Smooth muscle cell (in vitro differentiated cells): ENCODE results near the gene CENPC. TPM values are rescaled to one million over a fixed set of nuclear protein-coding genes. Genes with fewer than 3 reads are reported as not detected.

ENCODE experiments used
- DNase-seq: peaks from one replicate; lab custom pipeline; 2025; ENCODE audit not compliant: unreplicated experiment; lab: John Stamatoyannopoulos, UW
- H2AFZ ChIP-seq: fragments of 200-600 bp; sonication (generic); 2 replicates; pipeline ENCODE4 v1.6.0; 2016; ENCODE audit warnings: antibody characterized with exemption, low read depth, mild to moderate bottlenecking
- H3F3A ChIP-seq: fragments of 200-600 bp; sonication (generic); 2 replicates; pipeline ENCODE4 v1.6.0; 2017; ENCODE audit warnings: antibody characterized with exemption, low read depth
- H3K27ac ChIP-seq: fragments of 200-600 bp; sonication (generic); 2 replicates; pipeline ENCODE4 v1.5.1; 2016; ENCODE audit warnings: low read depth, mild to moderate bottlenecking
- H3K27me3 ChIP-seq: fragments of 200-600 bp; sonication (generic); 2 replicates; pipeline ENCODE4 v1.6.1; 2016; ENCODE audit warnings: low read depth, mild to moderate bottlenecking
- H3K36me3 ChIP-seq: fragments of 200-600 bp; sonication (generic); 2 replicates; pipeline ENCODE4 v1.5.1; 2016; ENCODE audit warnings: low read depth
- H3K4me1 ChIP-seq: fragments of 200-600 bp; sonication (generic); 2 replicates; pipeline ENCODE4 v1.5.1; 2016; ENCODE audit warnings: low read depth
- H3K4me2 ChIP-seq: fragments of 200-600 bp; sonication (generic); 2 replicates; pipeline ENCODE4 v1.6.0; 2016; ENCODE audit warnings: mild to moderate bottlenecking
- H3K4me3 ChIP-seq: fragments of 200-600 bp; sonication (generic); 2 replicates; pipeline ENCODE4 v1.5.1; 2016; ENCODE audit warnings: mild to moderate bottlenecking
- H3K79me2 ChIP-seq: fragments of 200-600 bp; sonication (generic); 2 replicates; pipeline ENCODE4 v1.6.0; 2016; ENCODE audit warnings: low read depth, mild to moderate bottlenecking
- H3K9ac ChIP-seq: fragments of 200-600 bp; sonication (generic); 2 replicates; pipeline ENCODE4 v1.6.0; 2016; ENCODE audit warnings: low read depth
- H3K9me3 ChIP-seq: fragments of 200-600 bp; sonication (generic); replicated peaks from 2 replicates; pipeline ENCODE4 v1.5.1; 2016; ENCODE audit warnings: low read depth
- H4K20me1 ChIP-seq: fragments of 200-600 bp; sonication (generic); 2 replicates; pipeline ENCODE4 v1.6.0; 2016; ENCODE audit warnings: low read depth
- WGBS: methylation state at CpG from one replicate; pipeline ENCODE4 v1.1.7; 2016; ENCODE audit warnings: low lambda C conversion rate; 5-methylcytosine and 5-hydroxymethylcytosine counted together
- polyA plus RNA-seq: library from polyadenylated mRNA; unstranded; fragments of >200 nt; fragmentation: Nextera tagmentation; extraction: Ambion mirVana; gene quantifications from 2 replicates; pipeline ENCODE4 v1.2.1, GENCODE V29; 2016
- total RNA-seq: library from RNA; depleted of rRNA; stranded (reverse); fragments of >200 nt; gene quantifications from 2 replicates; pipeline ENCODE4 v1.2.3, GENCODE V29; 2014
- TF ChIP-seq, protein P1 (sequence below): fragments of 200-600 bp; sonication (generic); IDR thresholded peaks from 2 replicates; pipeline ENCODE4 v1.5.1; 2017; ENCODE audit warnings: borderline replicate concordance, mild to moderate bottlenecking, antibody characterized with exemption; ENCODE audit not compliant: insufficient read depth, poor library complexity, severe bottlenecking

The CENPC gene
- total and polyA plus RNA-seq, 2 experiments from 2014 or later, result 11.2 to 22.3 TPM

DNA sequence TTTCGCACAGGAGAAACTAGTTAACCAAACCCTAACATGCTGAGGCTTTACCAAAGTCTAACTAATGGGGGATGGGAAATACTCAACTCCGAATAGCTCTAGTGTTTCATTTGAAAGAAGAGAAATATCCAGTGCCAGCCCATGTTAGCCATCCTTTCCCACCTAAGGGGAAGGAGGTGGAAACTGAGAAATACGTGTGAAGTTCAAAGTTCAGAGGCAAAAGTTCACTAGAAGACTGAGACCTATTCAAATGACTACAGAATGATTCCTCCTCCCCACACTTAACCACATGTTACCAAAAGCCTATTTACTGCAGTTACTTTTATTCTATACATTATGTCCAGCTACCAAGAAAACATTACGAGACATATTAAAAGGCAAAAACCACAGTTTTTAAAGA lies 106.3 kb downstream of the CENPC start:
- WGBS, result 79% methylated on average over 4 of the region's 4 CpGs
- peaks cover 6% of the 10 kb centered on the region for H3F3A ChIP-seq
- TF ChIP-seq, protein P1, sequence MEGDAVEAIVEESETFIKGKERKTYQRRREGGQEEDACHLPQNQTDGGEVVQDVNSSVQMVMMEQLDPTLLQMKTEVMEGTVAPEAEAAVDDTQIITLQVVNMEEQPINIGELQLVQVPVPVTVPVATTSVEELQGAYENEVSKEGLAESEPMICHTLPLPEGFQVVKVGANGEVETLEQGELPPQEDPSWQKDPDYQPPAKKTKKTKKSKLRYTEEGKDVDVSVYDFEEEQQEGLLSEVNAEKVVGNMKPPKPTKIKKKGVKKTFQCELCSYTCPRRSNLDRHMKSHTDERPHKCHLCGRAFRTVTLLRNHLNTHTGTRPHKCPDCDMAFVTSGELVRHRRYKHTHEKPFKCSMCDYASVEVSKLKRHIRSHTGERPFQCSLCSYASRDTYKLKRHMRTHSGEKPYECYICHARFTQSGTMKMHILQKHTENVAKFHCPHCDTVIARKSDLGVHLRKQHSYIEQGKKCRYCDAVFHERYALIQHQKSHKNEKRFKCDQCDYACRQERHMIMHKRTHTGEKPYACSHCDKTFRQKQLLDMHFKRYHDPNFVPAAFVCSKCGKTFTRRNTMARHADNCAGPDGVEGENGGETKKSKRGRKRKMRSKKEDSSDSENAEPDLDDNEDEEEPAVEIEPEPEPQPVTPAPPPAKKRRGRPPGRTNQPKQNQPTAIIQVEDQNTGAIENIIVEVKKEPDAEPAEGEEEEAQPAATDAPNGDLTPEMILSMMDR, result no peak
- H3K4me1 ChIP-seq, result peaks cover 11% of the 10 kb centered on the region
- no peak overlapping the region for H2AFZ ChIP-seq
- H4K20me1 ChIP-seq, result no peaks in the 10 kb centered on the region
- H3K36me3 ChIP-seq, result no peaks in the 10 kb centered on the region
- H3K79me2 ChIP-seq, result no peaks in the 10 kb centered on the region
- no peak overlapping the region for H3K4me3 ChIP-seq
- peak overlapping the region; percentile 42 for H3K4me2 ChIP-seq
- H3K27ac ChIP-seq, result peak overlapping the region; percentile 62
- DNase-seq, result no peak
- no peaks in the 10 kb centered on the region for H3K9me3 ChIP-seq
- no peaks in the 10 kb centered on the region for H3K27me3 ChIP-seq
- no peak overlapping the region for H3K9ac ChIP-seq

DNA sequence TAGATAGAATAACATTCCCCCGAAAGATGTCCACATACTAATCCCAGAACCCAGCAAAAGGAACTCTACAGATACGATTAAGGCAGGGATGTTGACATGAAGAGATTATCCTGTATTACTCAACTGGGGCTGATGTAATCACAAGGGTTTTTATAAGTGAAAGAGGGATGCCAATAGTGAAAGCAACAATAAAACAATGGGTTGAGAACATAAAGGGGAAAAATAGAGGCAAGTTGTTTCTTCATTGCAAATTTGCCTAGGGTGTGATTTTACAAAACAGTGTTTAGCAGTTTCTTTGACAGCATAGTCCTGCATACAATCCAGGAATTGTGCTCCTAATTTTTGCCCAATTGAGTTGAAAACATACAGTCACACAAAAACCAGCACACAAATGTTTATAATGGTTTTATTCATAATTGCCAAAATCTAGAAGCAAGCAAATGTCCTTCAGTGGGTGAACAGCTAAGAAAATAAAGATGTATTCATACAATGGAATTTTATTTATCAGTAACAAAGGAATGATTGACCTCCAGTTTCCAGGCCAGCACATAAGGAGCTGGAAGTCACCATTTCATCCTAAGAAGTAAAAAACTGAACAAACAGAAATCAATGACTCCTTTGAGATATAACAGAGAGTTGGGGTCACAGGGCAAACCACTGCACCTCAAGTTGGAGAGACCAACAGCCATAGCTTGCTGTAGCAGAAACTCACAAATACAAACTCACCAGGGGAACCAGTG lies 107.2 kb downstream of the CENPC start:
- Histone ChIP-seq H4K20me1 (no peaks in the 10 kb centered on the region), H3K4me3 (no peak overlapping the region), H3K27me3 (no peaks in the 10 kb centered on the region), H2AFZ (no peak overlapping the region), H3K36me3 (no peaks in the 10 kb centered on the region), H3K4me2 (peak overlapping the region; percentile 63), H3F3A (peaks cover 6% of the 10 kb centered on the region), H3K79me2 (no peaks in the 10 kb centered on the region), H3K4me1 (peaks cover 11% of the 10 kb centered on the region), H3K27ac (peak overlapping the region; percentile 62), H3K9me3 (no peaks in the 10 kb centered on the region), H3K9ac (peak overlapping the region; percentile 11)
- DNase-seq, result no peak
- WGBS, result 16% methylated on average over 2 of the region's 2 CpGs
- TF ChIP-seq, protein P1, result no peak

DNA sequence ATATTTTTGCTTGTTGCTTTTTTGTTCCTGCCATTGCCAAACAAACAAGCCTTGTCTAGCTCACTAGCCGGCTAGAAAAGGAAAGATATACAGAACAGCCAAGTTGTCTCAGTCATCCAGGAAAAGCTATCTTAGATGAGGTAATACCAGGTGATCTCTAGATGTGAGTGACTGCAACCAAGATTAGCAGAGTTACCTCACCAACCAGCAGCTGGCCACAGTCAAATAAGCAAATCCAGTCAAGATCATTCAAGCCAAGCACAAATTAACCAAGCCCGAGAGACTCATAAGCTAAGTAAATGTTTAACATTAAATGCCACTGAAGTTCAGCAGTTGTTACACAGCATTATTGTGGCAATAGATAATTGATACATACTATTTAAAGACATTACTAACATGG lies 108.6 kb downstream of the CENPC start:
- Histone ChIP-seq H3K4me1 (peaks cover 11% of the 10 kb centered on the region), H3F3A (peaks cover 6% of the 10 kb centered on the region), H3K27me3 (no peaks in the 10 kb centered on the region), H3K9ac (no peak overlapping the region), H3K9me3 (no peaks in the 10 kb centered on the region), H4K20me1 (no peaks in the 10 kb centered on the region), H3K27ac (no peak overlapping the region), H3K36me3 (no peaks in the 10 kb centered on the region), H3K79me2 (no peaks in the 10 kb centered on the region), H2AFZ (no peak overlapping the region), H3K4me2 (no peak overlapping the region), H3K4me3 (no peak overlapping the region)
- TF ChIP-seq, protein P1, result no peak
- DNase-seq, result no peak
- WGBS, result 56% methylated on average over 2 of the region's 2 CpGs

DNA sequence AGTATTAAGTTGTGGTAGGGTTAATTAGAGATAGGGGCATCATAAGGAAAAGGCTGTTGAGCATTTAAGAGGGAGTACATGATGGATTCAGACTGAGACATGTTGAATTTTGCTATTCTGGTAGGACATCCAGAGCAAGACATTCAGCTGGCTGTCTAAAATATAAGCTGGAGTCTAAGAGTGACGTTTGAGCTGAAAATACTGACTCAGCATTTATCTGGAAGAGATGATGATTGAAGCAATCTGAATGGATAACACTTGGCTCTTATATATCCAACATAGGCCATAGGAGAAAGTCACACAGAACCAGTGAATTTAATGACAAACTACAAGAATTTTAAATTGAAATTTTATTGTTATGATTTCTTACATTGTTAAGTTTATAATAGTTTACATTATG lies 114.3 kb downstream of the CENPC start:
- Histone ChIP-seq H3K4me3 (no peak overlapping the region), H3K27me3 (no peaks in the 10 kb centered on the region)
- WGBS, result 54% methylated on average over 1 of the region's 1 CpG

More for the DNA sequence above, 114.3 kb downstream of the CENPC start:
- Histone ChIP-seq H4K20me1 (no peaks in the 10 kb centered on the region), H3K27ac (no peak overlapping the region), H3K4me1 (no peaks in the 10 kb centered on the region), H3K36me3 (no peaks in the 10 kb centered on the region), H3K9ac (no peak overlapping the region), H3K9me3 (no peaks in the 10 kb centered on the region), H3F3A (no peaks in the 10 kb centered on the region), H3K4me2 (no peak overlapping the region), H2AFZ (no peak overlapping the region), H3K79me2 (no peaks in the 10 kb centered on the region)
- TF ChIP-seq, protein P1, result no peak
- no peak for DNase-seq
